Stimulated activated CD8-positive, alpha-beta memory T cell treated with anti-CD3 and anti-CD28 coated beads, Interleukin-12 subunit alpha, Interleukin-12 subunit beta, amount 100 ng/mL, for 1 hour (primary cell): Measurements from ENCODE around the gene CLEC6A.
"Not testable (repeated sequence)": the region's sequence is repeated elsewhere in the genome, so short reads cannot be mapped to it uniquely, and the experiment has no call there.

Experiments
- DNase-seq: peaks from one replicate; pipeline ENCODE4 v3.0.0-alpha.2; 2020; ENCODE audit warnings: low read depth

The CLEC6A gene

DNA sequence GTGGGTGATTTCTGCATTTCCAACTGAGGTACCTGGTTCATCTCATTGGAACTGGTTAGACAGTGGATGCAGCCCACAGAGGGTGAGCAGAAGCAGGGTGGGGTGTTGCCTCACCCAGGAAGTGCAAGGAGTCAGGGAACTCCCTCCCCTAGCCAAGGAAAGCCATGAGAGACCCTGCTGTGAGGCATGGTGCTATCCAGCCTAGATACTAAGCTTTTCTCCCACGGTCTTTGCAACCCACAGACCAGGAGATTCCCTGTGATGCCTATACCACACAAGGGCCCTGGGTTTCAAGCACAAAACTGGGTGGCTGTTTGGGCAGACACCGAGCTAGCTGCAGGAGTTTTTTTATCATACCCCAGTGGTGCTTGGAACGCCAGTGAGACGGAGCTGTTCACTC, 39.9 kb downstream of the CLEC6A start:
- not testable (repeated sequence) for DNase-seq

- not testable (repeated sequence) for DNase-seq
Observed at GRCh38 chr12:8496074-8496473, 40.3 kb downstream of the CLEC6A start.

- DNase-seq, result no peak
Observed at GRCh38 chr12:8499616-8500015, 43.9 kb downstream of the CLEC6A start.

GRCh38 chr12:8501720-8502119, 46.0 kb downstream of the CLEC6A start:
- no peak for DNase-seq

DNA sequence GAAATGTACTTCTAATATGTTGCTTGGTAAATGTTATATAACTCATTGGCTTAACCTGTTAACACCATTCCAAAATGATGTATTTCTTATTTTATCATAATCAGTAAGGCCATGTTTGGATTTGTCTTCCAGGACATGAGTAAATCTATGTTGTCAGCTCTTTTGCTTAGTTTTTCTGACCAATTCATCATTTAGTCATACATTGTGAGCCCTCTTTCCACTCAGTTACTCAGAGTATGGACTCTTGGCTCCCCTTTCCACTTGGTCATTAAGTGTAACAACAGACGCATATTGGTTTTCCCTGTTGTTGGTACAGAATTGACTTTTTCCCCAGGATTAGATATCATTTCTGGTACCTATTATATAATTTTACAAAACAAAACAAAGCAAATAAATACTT, 48.6 kb downstream of the CLEC6A start:
- DNase-seq, result no peak

GRCh38 chr12:8507596-8507995, 51.8 kb downstream of the CLEC6A start:
- DNase-seq, result no peak

DNA sequence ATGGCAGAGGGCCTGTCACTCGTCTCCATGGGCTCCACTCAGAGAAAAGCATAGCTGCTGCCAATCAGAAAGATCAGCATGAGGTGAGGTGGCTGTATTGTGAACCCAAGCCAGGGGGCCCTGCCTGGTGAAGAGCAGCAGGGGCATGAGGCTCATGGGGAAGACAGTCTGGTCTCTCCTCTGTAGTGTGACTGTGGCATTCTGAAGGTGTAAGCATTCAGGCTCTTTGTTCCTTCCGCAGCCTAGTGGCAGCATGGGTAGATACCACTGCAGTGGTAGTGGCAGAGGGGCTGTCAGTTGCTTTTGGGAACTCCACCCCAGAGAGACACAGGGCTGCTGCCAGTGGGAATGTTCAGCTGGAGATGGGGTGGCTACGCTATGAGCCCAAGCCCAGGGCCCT, 52.5 kb downstream of the CLEC6A start:
- DNase-seq, result no peak

DNA sequence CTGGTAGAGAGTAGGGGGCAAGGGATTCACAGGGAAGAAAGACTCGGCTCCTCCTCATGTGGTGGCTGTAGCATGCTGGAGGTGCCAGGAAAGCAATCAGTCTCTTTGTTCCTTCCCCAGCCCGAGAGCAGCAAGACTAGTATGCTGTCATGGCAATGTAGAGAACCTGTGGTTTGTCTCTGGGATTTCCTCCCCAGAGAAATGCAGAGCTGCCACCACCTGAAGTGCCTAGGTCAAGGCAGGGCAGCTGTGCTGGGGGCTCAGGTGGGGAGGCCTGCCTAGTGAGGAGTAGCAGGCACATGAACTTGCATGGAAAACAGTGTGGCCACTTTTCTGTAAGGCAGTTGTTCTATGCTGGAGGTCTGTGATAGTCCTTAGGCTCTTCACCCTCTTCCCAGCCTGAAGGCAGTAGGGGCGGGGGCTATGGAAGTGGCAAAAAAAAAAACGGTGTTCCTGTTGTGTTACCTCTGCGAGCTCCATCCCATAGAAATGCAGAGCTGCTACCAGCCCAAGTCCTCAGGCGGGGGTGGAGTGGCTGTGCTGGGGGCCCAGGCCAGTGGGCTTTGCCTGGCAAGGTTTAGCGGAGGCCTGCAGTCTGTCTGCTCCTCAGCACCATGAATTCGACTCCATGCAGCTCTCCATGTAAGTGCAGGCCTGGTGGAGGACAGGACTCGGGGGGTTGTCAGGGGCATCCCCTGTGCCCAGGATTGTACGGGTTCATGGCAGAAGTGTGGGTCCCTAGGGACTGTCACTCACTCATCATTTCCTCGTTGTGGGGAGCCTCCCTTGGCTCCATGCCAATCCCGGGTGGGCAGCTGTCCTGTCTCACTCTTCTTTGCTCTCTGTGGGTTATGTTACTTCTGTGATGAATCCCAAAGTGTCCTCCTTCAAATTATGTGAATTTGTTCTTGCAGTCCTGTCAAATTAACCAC, 53.4 kb downstream of the CLEC6A start:
- DNase-seq, result no peak

- no peak for DNase-seq
Observed at GRCh38 chr12:8513256-8513655, 57.5 kb downstream of the CLEC6A start, which contains the start of gene CLEC4D. TSS of gene CLEC4D (plus strand) at chr12:8513503. CDS start at chr12:8513733, 230 bp downstream.

DNA sequence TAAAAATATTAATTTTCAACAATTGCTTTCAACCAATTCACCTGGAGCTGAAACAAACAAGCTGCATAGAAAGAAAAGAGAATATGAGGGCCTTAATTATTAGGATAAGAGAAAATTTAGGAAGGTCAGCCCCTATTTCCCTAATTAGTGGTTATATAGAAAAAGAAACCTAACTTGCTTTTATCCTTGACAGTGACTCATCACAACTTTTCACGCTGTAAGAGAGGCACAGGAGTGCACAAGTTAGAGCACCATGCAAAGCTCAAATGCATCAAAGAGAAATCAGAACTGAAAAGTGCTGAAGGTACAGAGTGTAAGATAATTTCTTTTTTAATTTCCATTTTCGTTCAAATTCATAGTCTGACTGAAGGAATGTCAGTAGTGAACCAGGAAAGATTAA, 62.2 kb downstream of the CLEC6A start:
- no peak for DNase-seq

GRCh38 chr12:8519171-8519570, 63.4 kb downstream of the CLEC6A start:
- DNase-seq, result no peak

GRCh38 chr12:8527250-8528130, 71.7 kb downstream of the CLEC6A start:
- no peak for DNase-seq
